Measurements from ENCODE around the gene PIP5K1C.

- TF ChIP-seq, protein P1, sequence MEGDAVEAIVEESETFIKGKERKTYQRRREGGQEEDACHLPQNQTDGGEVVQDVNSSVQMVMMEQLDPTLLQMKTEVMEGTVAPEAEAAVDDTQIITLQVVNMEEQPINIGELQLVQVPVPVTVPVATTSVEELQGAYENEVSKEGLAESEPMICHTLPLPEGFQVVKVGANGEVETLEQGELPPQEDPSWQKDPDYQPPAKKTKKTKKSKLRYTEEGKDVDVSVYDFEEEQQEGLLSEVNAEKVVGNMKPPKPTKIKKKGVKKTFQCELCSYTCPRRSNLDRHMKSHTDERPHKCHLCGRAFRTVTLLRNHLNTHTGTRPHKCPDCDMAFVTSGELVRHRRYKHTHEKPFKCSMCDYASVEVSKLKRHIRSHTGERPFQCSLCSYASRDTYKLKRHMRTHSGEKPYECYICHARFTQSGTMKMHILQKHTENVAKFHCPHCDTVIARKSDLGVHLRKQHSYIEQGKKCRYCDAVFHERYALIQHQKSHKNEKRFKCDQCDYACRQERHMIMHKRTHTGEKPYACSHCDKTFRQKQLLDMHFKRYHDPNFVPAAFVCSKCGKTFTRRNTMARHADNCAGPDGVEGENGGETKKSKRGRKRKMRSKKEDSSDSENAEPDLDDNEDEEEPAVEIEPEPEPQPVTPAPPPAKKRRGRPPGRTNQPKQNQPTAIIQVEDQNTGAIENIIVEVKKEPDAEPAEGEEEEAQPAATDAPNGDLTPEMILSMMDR (IDR thresholded peaks at IDR 0.05): no peak
- TF ChIP-seq EZH2 (IDR thresholded peaks at IDR 0.05): no peak
Observed at GRCh38 chr19:3614858-3615505, 85.3 kb downstream of the PIP5K1C start.
